ENCODE measurements around the gene ARID3B.
A peak's percentile ranks its signal among the peaks of the same experiment; 100 is the strongest.

Gene ARID3B

DNA sequence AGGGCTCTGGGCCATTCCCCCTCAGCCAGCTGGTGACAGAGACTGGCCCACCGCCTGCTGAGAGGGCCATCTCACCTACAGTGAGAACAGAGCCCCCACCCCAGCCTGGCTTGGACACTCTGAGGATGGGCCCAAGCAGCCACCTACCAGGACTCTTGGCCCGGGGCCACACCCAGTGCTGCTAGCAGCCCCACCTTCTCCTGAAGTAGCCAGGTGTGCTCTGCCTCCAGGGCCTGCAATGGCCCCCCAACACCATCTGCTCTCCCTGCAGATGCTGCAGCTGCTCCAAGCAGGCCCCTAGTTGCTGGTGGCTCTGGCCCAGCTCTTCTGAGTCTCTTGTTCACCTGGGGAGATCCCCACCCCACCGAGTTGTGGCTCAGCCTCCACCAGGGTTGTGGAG, 67.8 kb downstream of the ARID3B start:
- no peak for DNase-seq

GRCh38 chr15:74609938-74610301, 68.9 kb downstream of the ARID3B start:
- DNase-seq = no peak

DNA sequence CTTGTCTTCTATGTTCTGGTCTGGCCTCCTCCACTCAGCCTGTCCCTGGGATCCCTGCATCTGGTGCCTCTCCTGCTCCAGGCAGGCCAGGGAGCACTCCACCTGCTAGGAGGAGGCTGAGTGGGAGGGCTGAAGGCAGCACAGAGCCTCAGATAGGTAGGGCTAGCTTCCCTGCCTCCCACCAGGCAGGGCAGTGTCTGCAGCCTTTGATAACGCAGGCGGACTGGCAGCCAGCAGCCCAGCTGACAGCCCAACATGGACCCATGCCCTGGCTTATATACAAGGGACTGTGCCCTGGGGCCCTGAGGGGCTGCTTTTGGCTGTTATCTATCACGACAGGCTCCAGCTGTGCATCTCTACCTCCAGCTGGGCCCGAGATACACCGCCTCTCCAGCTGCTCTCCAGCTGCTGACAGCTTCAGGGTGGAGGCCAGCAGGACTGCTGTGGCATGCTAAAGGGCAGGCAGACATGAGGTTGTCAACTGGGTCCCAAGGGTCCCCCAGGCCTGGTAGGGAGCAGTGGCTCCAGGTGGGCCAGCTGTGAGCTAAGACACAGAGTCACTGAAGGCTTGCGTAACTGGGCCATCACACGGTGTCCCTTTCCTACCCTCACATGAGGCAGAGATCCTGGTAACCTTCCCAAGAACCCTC, 69.4 kb downstream of the ARID3B start:
- DNase-seq = no peak

DNA sequence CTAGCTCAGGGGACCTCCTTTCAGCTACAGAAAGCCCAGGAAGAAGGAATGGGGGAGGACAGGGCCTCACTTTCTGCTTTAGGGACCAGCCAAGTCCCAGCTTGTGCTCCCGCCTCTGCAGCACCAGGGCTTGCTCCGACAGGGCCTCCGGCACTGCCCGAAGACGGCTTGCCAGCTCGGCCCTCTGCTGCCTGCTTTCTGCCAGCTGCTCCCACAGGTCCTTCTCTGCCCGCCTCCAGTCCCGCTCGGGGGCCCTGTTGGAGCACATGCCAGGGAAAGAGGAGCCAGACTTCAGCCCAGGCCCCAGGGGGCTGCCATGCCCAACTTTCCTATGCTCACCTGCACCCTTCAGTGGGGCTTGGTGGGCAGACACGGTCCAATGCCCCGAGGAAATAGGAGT, 70.3 kb downstream of the ARID3B start:
- no peak for DNase-seq

DNA sequence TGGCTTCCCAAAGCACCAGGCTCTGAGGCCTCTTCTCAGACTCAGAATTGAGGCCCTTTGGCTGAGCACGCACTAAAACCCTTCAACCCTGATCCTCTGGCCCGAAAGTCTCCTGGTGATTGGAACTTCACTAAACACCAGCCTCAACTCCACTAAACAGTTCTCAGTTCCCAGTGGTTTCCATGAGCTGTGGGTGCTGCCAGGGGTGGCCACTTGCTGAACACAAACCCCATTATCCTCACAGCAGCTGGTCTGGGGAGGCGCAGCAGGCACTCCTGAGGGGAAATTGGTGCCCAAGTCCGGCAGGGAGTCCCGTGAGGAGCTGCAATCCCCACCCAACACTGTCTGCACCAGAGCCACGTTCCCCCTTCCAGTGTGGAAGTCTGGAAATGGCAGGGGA, 70.8 kb downstream of the ARID3B start:
- no peak for DNase-seq

DNA sequence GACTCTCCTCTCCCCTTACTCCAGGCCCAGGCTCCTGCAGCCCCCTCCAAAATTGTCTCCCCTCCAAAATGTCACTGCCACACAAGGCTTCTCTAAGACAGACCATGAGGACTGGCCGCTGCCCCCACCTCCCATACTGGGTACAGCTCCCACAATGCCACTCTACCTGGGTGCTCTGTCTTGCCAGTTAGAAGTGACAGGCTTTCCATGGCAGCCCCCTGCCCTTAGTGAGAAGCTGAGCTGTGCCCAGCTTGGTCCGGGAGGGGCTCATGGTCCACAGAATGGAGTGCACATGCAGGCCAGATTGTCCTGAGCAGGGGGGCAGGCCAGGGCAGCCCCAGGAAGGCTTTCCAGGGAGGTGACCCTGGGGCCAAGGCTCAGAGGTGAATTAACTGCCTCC, 71.7 kb downstream of the ARID3B start:
- no peak for DNase-seq

- no peak for DNase-seq
Observed at GRCh38 chr15:74613089-74613952, 72.3 kb downstream of the ARID3B start.

DNA sequence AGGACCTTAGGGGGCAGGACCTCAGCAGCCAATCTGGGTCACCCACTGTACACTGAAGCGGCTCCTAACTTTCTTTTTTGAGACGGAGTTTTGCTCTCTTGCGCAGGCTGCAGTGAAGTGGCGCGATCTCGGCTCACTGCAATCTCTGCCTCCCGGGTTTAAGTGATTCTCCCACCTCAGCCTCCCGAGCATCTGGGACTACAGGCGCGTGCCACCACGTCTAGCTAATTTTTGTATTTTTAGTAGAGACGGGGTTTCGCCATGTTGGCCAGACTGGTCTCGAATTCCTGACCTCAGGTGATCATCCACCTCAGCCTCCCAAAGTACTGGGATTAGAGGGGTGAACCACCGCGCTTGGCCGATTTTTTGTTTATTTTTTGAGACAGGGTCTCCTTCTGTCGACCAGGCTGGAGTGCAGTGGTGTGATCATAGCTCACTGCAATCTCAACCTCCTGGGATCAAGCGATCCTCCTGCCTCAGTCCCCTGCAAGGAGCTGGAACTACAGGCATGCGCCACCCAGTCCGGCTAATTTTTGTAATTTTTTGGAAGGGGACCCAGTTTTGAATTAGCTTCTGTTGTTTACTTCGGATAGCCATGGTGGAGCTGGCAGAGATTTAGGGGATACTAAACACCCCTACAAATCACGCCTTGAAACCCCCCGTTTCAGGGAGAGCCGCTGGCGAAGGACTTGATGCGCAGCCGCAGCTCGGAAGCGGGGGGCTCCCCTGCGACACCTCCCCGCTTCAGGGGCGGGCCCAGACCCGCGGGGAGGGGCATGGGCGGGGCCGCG, 73.1 kb downstream of the ARID3B start:
- no peak for DNase-seq

DNA sequence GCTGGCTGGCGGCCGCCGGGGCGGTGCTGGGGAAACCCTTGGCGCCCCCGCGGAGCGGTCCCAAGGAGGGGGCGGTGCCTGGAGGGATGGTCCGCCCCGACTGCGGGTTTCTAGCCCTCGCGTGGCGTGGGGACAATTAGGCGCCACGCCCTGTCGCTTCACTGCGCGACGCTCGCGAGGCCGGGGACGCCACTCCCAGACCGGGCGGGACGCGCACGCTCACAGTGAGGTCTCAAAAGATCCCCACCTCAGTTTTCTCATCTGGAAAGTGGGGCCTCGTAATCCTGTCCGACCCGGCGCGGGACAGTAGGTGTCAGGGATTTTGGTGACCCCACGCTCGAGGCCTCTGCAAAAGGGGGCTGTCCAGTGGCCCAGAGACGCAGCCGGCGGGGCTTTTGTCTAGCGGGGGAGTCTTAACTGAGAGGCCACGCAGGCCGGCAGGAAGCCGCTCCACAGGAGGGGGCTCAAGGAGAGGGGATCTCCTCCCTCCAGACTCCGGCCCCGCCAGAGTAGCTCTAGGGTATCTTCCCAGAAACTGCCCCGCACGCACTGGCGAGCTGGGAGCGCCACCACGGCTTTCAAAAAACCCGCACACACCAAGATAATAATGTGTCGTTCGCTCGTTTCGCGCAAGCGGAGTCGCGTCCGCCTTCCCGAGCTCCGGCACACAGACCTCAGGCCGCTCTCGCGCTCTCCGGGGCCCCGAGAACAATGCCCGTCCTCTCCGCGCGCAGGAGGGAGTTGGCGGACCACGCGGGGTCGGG, 73.9 kb downstream of the ARID3B start:
- DNase-seq = no peak

- DNase-seq = peak; percentile 86
Observed at GRCh38 chr15:74615508-74616365, 74.7 kb downstream of the ARID3B start, which contains the start of gene CLK3. TSS of gene CLK3 (plus strand) at chr15:74615836. CDS start at chr15:74619197, 3,361 bp downstream.

DNA sequence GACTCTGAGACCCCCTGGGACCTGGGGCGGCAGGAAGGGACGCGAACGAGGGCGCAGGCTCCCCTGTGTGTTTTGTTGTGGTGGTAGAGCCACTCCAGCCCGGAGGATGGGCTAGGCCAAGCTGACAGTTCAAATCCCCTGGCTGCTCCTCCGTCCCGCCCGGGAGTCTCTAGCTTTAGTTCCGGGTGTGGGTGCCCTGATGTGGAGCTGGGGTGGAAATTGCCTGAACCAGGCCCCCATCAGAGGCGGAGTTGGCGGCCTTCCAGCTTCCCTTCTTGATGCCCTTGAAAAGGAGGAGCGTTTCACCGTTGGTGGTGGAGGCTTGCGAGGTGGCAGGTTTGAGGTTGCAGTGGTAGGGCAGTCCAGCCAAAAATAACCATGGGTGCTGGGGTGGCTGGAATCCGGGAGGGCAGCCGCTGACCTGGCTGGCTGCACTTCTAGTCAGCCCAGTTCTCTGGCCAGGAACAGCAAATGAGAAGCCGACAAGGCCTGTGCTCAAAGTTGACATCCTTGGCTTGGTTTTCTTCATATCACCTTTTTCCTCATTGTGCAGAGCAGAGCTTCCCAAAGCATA, 75.4 kb downstream of the ARID3B start:
- no peak for DNase-seq

- no peak for DNase-seq
Observed at GRCh38 chr15:74616996-74617395, 76.0 kb downstream of the ARID3B start.

DNA sequence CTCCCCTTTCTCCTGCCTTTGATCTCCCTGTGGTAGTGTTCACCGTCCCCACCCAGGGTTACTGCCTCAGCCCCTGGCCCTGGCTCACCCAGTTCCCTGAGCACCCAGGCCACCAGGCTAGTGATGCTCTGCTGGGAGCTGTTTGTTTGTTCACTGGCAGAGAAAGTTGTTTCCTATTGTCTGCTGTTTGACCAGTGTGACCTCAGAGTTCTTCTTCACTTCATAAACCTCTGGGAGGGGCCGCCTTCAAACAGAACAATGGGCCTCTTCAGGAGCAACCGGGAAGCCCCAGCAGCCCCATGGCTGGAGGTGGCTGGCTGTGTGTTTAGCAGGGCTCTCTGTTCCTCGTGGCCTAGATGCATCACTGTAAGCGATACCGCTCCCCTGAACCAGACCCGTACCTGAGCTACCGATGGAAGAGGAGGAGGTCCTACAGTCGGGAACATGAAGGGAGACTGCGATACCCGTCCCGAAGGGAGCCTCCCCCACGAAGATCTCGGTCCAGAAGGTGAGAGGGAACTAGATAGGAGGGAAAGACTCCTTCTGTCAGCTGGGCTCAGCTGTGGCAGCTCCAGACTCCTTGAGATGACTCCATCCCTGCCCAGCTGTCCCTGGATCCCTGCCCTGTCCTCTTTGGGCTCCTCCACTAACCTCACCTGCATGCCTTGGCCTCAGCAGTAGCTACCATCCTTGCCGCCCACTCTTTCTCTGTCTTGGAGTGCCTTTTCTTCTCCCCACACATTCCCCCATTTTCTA, 78.0 kb downstream of the ARID3B start:
- no peak for DNase-seq

- no peak for DNase-seq
Observed at GRCh38 chr15:74619916-74620635, 79.1 kb downstream of the ARID3B start.

DNA sequence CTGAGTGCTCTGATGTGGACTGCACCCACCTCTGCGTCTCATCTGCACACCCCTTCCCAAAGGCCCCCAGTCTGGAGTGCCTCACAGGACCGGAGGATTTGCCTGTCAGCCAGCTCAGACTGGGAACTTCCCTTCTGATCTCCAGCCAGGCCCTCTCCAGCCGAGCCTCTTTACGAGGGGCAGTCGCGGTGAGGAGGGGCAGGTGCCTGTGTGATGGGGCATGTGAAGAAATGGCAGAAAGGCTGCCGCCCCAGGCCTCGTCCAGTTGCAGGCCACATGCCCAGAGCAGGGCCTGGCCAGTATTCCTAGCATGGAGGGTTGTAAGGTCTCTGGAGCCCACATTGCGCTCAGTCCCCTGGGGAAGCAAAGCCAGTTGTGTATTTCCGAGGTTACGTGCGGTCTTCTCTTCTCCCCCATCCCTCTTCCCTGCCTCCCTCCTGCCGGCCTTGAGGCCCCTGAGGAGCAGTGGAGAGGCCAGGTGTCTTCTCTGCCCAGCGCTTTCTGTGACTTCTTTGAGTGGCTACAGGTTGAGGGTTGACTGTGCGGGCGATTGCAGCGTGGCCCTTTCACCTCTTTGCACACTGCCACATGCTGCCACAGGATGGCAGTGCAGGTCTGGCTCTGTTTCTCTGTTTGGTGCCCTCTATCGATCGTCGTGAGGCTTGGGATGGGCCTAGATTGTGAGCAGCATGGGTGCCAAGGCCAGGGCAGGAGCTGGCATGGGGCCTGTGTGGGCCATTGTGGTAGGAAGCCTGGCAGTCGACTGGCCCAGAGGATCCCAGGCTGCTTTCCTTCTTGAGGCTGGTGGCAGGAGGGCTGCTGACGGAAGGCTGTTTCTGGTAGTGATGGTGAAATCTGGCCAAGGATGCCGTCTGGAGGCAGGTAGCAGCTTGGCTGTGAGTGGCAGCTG, 79.9 kb downstream of the ARID3B start:
- peak; percentile 73 for DNase-seq

DNA sequence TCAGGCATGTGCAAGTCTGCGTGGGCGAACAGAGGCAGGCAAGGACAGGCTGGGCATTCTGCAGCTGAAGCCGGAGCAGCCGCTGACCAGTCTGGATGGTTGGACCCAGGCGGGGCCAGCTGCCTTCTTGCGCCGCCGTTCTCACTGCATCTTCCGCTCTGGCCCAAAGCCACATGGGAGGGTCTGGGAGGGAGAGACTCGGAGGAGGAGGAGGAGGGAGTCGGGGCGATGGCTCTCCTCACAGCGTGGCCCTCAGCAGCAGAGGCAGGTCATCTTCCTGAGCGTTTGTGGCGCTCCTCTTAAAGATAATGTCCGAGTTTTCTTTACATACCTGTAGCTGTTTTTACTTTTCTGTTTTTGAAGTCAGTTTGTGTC, 80.5 kb downstream of the ARID3B start:
- no peak for DNase-seq

GRCh38 chr15:74621936-74622335, 80.9 kb downstream of the ARID3B start:
- no peak for DNase-seq

- no peak for DNase-seq
Observed at GRCh38 chr15:74622758-74623157, 81.7 kb downstream of the ARID3B start.

DNA sequence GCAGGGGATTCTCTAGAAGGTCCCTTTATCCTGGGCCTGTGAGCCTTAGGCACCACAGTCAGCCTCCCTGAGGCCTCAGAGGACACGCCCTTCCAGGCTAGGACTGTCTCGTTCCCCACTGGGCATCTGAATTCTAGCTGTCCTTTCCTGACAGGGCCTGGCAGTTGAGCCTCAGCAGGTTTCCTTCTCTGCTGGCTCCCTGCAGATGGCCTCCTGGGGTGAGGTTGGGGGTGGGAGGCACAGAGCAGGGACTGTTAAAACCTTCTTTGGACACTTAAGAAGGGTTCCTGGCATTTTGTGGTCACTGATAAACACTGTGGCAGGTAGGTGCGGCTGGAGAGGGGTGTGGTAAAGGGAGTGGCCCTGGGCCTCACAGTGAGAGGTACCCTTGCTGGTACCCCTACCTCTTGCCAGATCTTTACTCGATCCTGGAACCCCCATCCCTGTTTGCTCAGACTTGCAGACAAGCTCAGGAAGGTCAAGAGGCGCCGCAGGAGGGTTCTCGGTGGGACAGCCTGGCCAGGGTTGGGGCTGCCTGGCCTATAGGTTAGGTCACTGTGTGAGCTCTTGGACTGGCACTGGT, 83.1 kb downstream of the ARID3B start:
- no peak for DNase-seq

Measured in NCI-H510A treated with DMSO at 0.1 percent for 48 hours (cell line).